GM20000 (cell line): ENCODE results near the gene PLA2G4B.

ENCODE experiments used
- DNase-seq: peaks from one replicate; pipeline ENCODE4 v3.0.0; 2012; ENCODE audit warnings: low spot score
- CTCF ChIP-seq: IDR thresholded peaks from 2 replicates; pipeline ENCODE4 v1.5.1; 2012; ENCODE audit warnings: mild to moderate bottlenecking, control low read depth; ENCODE audit errors: extremely low read depth, missing control alignments

PLA2G4B gene

DNA sequence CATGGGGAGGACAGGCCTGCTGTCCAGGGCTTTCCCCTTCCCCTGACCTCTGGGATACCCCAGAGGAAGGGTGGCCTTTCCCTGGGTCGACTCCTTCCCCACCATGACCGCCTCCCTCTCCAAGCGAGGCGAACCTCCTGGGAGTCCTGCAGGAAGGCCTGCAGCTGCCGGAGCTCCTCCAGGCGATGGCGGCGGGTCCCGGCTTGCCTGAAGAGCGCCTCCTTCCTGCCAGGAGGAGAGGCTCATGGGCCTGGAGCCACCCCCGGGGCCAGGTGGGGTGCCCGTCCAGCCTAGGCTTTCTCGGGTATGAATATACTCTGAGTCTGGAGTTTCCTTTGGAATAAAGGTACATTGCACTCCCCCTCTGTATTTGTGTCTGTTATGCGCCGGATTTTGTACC is 20.1 kb downstream of the PLA2G4B start:
- no peak for DNase-seq
- TF ChIP-seq CTCF, result no peak

DNA sequence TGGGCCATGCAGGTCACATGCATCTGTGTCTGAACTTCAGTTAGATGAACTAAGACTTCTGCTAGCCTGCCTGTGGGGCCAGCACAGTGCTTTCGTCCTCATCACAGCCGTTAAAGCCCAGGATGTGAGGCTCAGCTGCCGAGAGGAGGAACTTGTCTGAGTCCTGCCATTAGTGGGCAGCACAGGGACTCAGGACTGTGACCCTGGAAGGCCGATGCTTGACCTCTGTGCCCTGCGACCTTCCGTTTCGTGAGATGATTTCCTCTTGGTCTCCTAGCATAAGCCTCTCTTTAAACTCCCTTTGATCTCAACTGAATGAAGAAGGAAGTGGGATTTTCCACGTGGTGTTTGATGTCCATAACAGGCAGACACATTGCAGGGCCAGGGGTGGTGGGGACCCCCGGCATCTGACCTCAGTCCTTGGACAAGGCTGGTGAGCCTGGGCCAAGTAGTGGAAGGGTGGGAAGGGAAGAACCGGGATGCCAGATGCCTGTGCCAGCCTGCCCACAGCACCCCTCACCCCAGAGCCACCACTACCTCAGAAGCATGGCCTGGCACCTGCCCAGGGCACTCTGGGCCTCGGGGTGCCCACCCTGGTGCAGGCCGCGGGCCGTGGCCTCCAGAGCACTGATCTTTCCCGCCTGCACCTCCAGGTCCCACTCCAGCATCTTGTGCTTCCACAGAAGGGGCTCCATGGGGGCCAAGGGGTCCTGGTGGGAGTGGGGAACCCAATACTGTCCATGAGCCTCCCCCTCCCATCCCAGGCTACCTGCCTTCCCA is 21.6 kb downstream of the PLA2G4B start:
- TF ChIP-seq CTCF, result no peak
- DNase-seq, result no peak

- DNase-seq, result no peak
- no peak for TF ChIP-seq CTCF
These were observed 23.2 kb downstream of the PLA2G4B start for GRCh38 chr15:41861736-41862356.

- TF ChIP-seq CTCF, result no peak
- DNase-seq, result no peak
These were observed 24.0 kb downstream of the PLA2G4B start for GRCh38 chr15:41862515-41863116.

DNA sequence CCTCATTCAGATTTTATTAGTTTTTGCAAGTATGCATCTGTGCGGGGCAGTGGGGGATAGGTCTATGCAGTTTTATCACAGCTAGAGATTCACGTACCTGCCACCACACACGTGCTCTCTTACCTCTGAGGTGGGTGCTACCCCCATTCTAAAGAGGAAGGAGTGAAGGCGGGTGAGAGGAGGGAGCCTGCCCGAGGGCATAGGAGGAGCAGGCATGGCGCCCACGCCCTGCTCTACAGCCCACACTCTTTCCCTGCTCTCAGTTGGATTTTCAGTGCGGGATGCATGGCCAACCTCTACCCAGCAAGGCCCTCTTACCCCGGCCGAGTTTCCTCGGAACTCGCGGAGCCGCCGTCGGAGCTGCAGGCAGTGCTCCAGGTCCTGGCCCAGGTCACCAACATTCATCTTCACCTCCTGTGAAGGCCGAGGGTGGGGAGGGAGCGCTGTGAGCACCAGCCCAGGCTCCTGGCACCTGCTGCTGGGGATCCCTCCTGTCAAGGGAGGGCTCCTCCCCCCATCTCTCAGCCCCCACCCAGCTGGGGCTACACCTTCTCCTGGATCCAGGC is 26.9 kb downstream of the PLA2G4B start:
- no peak for TF ChIP-seq CTCF
- no peak for DNase-seq

- no peak for DNase-seq
- TF ChIP-seq CTCF, result no peak
These were observed 27.6 kb downstream of the PLA2G4B start for GRCh38 chr15:41866263-41866703.
